HEK293 (cell line): ENCODE measurements around the gene PRRT2.

Experiments used
- PRDM1 ChIP-seq: fragments of 450-650 bp; formaldehyde crosslinking; IDR thresholded peaks from 2 replicates; pipeline ENCODE4; 2016; ENCODE audit warnings: missing biosample characterization, missing genetic modification characterization
- SP2 ChIP-seq: fragments of 450-650 bp; formaldehyde crosslinking; IDR thresholded peaks from 2 replicates; pipeline ENCODE4 v1.5.1; 2016; ENCODE audit warnings: missing biosample characterization, missing genetic modification characterization
- TCF7L2 ChIP-seq: IDR thresholded peaks from 2 replicates; pipeline ENCODE4 v1.6.1; 2011; ENCODE audit warnings: low read depth, mild to moderate bottlenecking, inconsistent platforms, low read length, moderate library complexity, borderline replicate concordance
- ZBTB21 ChIP-seq: fragments of 450-650 bp; formaldehyde crosslinking; IDR thresholded peaks from 2 replicates; pipeline ENCODE4 v1.5.1; 2017; ENCODE audit warnings: missing biosample characterization, missing genetic modification characterization
- ZFP3 ChIP-seq: fragments of 450-650 bp; formaldehyde crosslinking; IDR thresholded peaks from 2 replicates; pipeline ENCODE4 v1.5.1; 2016; ENCODE audit warnings: low read depth, missing biosample characterization, missing genetic modification characterization
- ZFP37 ChIP-seq: fragments of 450-650 bp; formaldehyde crosslinking; IDR thresholded peaks from 2 replicates; pipeline ENCODE4 v1.5.1; 2016; ENCODE audit warnings: missing biosample characterization, missing genetic modification characterization
- ZNF274 ChIP-seq, 2 experiments: fragments of 200-500 bp in 1 of 2; fragments of 450-650 bp in 1 of 2; sonication (Bioruptor generic) in 1 of 2; formaldehyde crosslinking in 1 of 2; IDR thresholded peaks; 2 replicates each; pipeline versions ENCODE4 v1.5.1 to v1.6.1; 2014 to 2016; ENCODE audit warnings: borderline replicate concordance in 1 of 2, inconsistent platforms in 1 of 2, low read length in 1 of 2, missing biosample characterization in 1 of 2, missing genetic modification characterization in 1 of 2
- ZNF416 ChIP-seq: fragments of 450-650 bp; formaldehyde crosslinking; IDR thresholded peaks from 2 replicates; pipeline ENCODE4 v1.5.1; 2016; ENCODE audit warnings: missing biosample characterization, missing genetic modification characterization
- ZNF544 ChIP-seq: fragments of 450-650 bp; formaldehyde crosslinking; IDR thresholded peaks from 2 replicates; pipeline ENCODE4 v1.5.0; 2017; ENCODE audit warnings: missing biosample characterization, missing genetic modification characterization
- ZNF629 ChIP-seq: fragments of 450-650 bp; formaldehyde crosslinking; IDR thresholded peaks from 2 replicates; pipeline ENCODE4 v1.5.1; 2017; ENCODE audit warnings: missing biosample characterization, missing genetic modification characterization
- ZNF654 ChIP-seq: fragments of 450-650 bp; formaldehyde crosslinking; IDR thresholded peaks from 2 replicates; pipeline ENCODE4 v1.5.1; 2016; ENCODE audit warnings: low read depth, missing biosample characterization, missing genetic modification characterization
- TF ChIP-seq, protein P1 (sequence below): fragments of 450-650 bp; formaldehyde crosslinking; IDR thresholded peaks from 2 replicates; pipeline ENCODE4 v1.5.1; 2016; ENCODE audit warnings: missing biosample characterization, missing genetic modification characterization
- TF ChIP-seq, protein P2 (sequence below): fragments of 450-650 bp; formaldehyde crosslinking; IDR thresholded peaks from 2 replicates; pipeline ENCODE4 v1.5.1; 2016; ENCODE audit warnings: missing biosample characterization, missing genetic modification characterization

DNA sequence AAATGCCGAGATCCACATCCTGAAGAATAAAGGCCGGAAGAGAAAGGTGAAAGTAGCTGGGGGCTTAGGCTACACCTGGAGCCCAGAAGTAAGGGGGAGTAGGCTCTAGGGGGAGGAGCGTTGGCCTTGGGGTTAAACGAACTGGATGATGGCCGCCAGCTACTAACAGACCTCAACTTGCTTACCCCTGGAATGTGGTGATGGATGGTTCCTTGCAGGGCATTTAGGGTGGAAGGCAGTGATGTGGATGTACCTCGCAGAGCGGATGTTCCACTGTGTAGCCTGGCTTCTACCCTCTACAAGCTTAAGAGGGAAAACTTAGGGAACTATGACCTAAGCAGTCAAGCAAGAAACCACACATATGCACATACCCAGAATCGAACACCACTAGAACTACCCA lies 8.0 kb upstream of the PRRT2 start:
- TF ChIP-seq, protein P1, sequence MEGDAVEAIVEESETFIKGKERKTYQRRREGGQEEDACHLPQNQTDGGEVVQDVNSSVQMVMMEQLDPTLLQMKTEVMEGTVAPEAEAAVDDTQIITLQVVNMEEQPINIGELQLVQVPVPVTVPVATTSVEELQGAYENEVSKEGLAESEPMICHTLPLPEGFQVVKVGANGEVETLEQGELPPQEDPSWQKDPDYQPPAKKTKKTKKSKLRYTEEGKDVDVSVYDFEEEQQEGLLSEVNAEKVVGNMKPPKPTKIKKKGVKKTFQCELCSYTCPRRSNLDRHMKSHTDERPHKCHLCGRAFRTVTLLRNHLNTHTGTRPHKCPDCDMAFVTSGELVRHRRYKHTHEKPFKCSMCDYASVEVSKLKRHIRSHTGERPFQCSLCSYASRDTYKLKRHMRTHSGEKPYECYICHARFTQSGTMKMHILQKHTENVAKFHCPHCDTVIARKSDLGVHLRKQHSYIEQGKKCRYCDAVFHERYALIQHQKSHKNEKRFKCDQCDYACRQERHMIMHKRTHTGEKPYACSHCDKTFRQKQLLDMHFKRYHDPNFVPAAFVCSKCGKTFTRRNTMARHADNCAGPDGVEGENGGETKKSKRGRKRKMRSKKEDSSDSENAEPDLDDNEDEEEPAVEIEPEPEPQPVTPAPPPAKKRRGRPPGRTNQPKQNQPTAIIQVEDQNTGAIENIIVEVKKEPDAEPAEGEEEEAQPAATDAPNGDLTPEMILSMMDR (tag by site-specific recombination): no peak
- no peak for TF ChIP-seq ZNF274 (IDR thresholded peaks at IDR 0.05; ENCODE audit: low read length)
- no peak for TF ChIP-seq ZNF274 (tag by site-specific recombination; IDR thresholded peaks at IDR 0.05; ENCODE audit: borderline replicate concordance)
- TF ChIP-seq, protein P2, sequence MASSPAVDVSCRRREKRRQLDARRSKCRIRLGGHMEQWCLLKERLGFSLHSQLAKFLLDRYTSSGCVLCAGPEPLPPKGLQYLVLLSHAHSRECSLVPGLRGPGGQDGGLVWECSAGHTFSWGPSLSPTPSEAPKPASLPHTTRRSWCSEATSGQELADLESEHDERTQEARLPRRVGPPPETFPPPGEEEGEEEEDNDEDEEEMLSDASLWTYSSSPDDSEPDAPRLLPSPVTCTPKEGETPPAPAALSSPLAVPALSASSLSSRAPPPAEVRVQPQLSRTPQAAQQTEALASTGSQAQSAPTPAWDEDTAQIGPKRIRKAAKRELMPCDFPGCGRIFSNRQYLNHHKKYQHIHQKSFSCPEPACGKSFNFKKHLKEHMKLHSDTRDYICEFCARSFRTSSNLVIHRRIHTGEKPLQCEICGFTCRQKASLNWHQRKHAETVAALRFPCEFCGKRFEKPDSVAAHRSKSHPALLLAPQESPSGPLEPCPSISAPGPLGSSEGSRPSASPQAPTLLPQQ (tag by site-specific recombination): no peak
- no peak for TF ChIP-seq PRDM1 (tag by site-specific recombination)
- no peak for TF ChIP-seq ZNF416
- no peak for TF ChIP-seq ZFP3 (tag by site-specific recombination)
- no peak for TF ChIP-seq ZNF544
- TF ChIP-seq ZNF629 (tag by site-specific recombination): no peak
- TF ChIP-seq TCF7L2: no peak
- TF ChIP-seq ZBTB21 (tag by site-specific recombination): no peak
- no peak for TF ChIP-seq SP2 (tag by site-specific recombination)
- no peak for TF ChIP-seq ZNF654
- TF ChIP-seq ZFP37 (tag by site-specific recombination): no peak
